Measurements from ENCODE around the gene PDE8A.

GRCh38 chr15:85059734-85060133, 78.1 kb downstream of the PDE8A start:
- TF ChIP-seq CTCF (IDR thresholded peaks at IDR 0.05; ENCODE audit: insufficient read depth, low read length, poor library complexity, severe bottlenecking): no peak
- TF ChIP-seq EZH2phosphoT487 (conservative IDR thresholded peaks at IDR 0.05; ENCODE audit: low read length): no peak
